IMR-90 (cell line): ENCODE results near the gene F3. TPM values are rescaled to one million over a fixed set of nuclear protein-coding genes. Genes with fewer than 3 reads are reported as not detected.

Experiments
- ATAC-seq: fragments of 200-7000 bp; cut with Tn5 transposase; 2 replicates; pipeline ENCODE4 v1.9.1; 2020; ENCODE audit warnings: low read depth, mild to moderate bottlenecking, moderate library complexity
- BruUV-seq: library from RNA; stranded (reverse); fragments of 400-500 nt; replicated peaks from 2 replicates; lab custom pipeline; 2021; lab: Mats Ljungman, UMichigan
- CTCF ChIA-PET: fragments of 300-600 bp; formaldehyde crosslinking; extraction: SDS; loops from one replicate; lab custom pipeline; 2021; ENCODE audit warnings: antibody characterized with exemption; lab: Yijun Ruan, JAX
- POLR2A ChIA-PET: fragments of 300-600 bp; sonication (Branson Sonifier 250); formaldehyde crosslinking; loops from one replicate; lab custom pipeline; 2022; ENCODE audit warnings: antibody characterized with exemption; ENCODE audit not compliant: unreplicated experiment; lab: Charles Lee
- DNase-seq: peaks from one replicate; pipeline ENCODE4 v3.0.0; 2013
- H2AFZ ChIP-seq: replicated peaks from 2 replicates; pipeline ENCODE3; 2013; ENCODE audit warnings: low read length, mild to moderate bottlenecking; ENCODE audit not compliant: poor library complexity
- H2AK5ac ChIP-seq: 2 replicates; pipeline ENCODE4 v1.6.1; 2013; ENCODE audit warnings: low read depth, low read length, inconsistent platforms
- H2AK9ac ChIP-seq: replicated peaks from 2 replicates; pipeline ENCODE3; 2013; ENCODE audit warnings: mild to moderate bottlenecking, low read depth, low read length, moderate library complexity; ENCODE audit not compliant: poor library complexity
- H2BK120ac ChIP-seq: 2 replicates; pipeline ENCODE4 v1.6.1; 2013; ENCODE audit warnings: low read depth, low read length, inconsistent platforms
- H2BK15ac ChIP-seq: 3 replicates; pipeline ENCODE4 v1.6.1; 2013; ENCODE audit warnings: low read depth, low read length, inconsistent platforms
- H2BK20ac ChIP-seq: 2 replicates; pipeline ENCODE4 v1.6.1; 2013; ENCODE audit warnings: low read depth, mild to moderate bottlenecking, inconsistent platforms, low read length, moderate library complexity
- H2BK5ac ChIP-seq: 2 replicates; pipeline ENCODE4 v1.6.1; 2013; ENCODE audit warnings: mild to moderate bottlenecking, low read depth, low read length, inconsistent platforms; ENCODE audit not compliant: poor library complexity, severe bottlenecking
- H3K14ac ChIP-seq: replicated peaks from 2 replicates; pipeline ENCODE4 v1.6.1; 2013; ENCODE audit warnings: low read depth, low read length, inconsistent platforms
- H3K18ac ChIP-seq: 2 replicates; pipeline ENCODE4 v1.6.1; 2013; ENCODE audit warnings: low read depth, low read length, control low read depth
- H3K23ac ChIP-seq: 2 replicates; pipeline ENCODE4 v1.6.1; 2013; ENCODE audit warnings: low read depth, low read length, inconsistent platforms
- H3K27ac ChIP-seq: 2 replicates; pipeline ENCODE4 v1.5.1; 2013; ENCODE audit warnings: mild to moderate bottlenecking, control low read depth, low read length; ENCODE audit not compliant: insufficient read depth
- H3K27me3 ChIP-seq: 2 replicates; pipeline ENCODE4 v1.6.1; 2013; ENCODE audit warnings: low read length; ENCODE audit not compliant: control insufficient read depth, insufficient read depth
- H3K36me3 ChIP-seq: 2 replicates; pipeline ENCODE4 v1.6.1; 2013; ENCODE audit warnings: low read length, mixed read lengths; ENCODE audit not compliant: control insufficient read depth, insufficient read depth
- H3K4ac ChIP-seq: 2 replicates; pipeline ENCODE4 v1.6.1; 2013; ENCODE audit warnings: low read depth, low read length, inconsistent platforms
- H3K4me1 ChIP-seq: 2 replicates; pipeline ENCODE4 v1.6.1; 2013; ENCODE audit warnings: low read length, mixed read lengths; ENCODE audit not compliant: control insufficient read depth, insufficient read depth
- H3K4me2 ChIP-seq: 2 replicates; pipeline ENCODE4 v1.6.1; 2013; ENCODE audit warnings: low read depth, mild to moderate bottlenecking, control low read depth, low read length, moderate library complexity
- H3K4me3 ChIP-seq: 2 replicates; pipeline ENCODE4 v1.5.1; 2013; ENCODE audit warnings: low read depth, mild to moderate bottlenecking, control low read depth, low read length, moderate library complexity; ENCODE audit not compliant: insufficient read depth
- H3K56ac ChIP-seq: 2 replicates; pipeline ENCODE4 v1.6.1; 2013; ENCODE audit warnings: low read length, inconsistent platforms; ENCODE audit not compliant: insufficient read depth; ENCODE audit errors: extremely low read depth
- H3K79me1 ChIP-seq, 2 experiments: 2 replicates each; pipeline ENCODE4 v1.6.1; 2013; ENCODE audit warnings: low read length in 2 of 2, inconsistent platforms in 1 of 2, low read depth in 1 of 2
- H3K9ac ChIP-seq: 2 replicates; pipeline ENCODE4 v1.6.1; 2013; ENCODE audit warnings: low read depth, low read length, control low read depth
- H3K9me1 ChIP-seq: 2 replicates; pipeline ENCODE4 v1.6.1; 2013; ENCODE audit warnings: low read length, inconsistent platforms; ENCODE audit not compliant: insufficient read depth
- H3K9me3 ChIP-seq: 2 replicates; pipeline ENCODE4 v1.6.1; 2013; ENCODE audit warnings: low read length; ENCODE audit not compliant: control insufficient read depth, insufficient read depth
- H4K20me1 ChIP-seq: 2 replicates; pipeline ENCODE4 v1.6.1; 2013; ENCODE audit warnings: low read length, inconsistent platforms; ENCODE audit not compliant: insufficient read depth
- H4K5ac ChIP-seq: 2 replicates; pipeline ENCODE4 v1.6.1; 2013; ENCODE audit warnings: mild to moderate bottlenecking, low read depth, low read length, control low read depth
- H4K8ac ChIP-seq, 2 experiments: 2 replicates each; pipeline ENCODE4 v1.6.1; 2013; ENCODE audit warnings: low read depth in 2 of 2, low read length in 2 of 2, control low read depth in 1 of 2, inconsistent platforms in 1 of 2
- H4K91ac ChIP-seq: 2 replicates; pipeline ENCODE4 v1.6.1; 2013; ENCODE audit warnings: low read depth, low read length, inconsistent platforms; ENCODE audit not compliant: insufficient read depth
- BHLHE40 ChIP-seq: fragments of 150-350 bp; IDR thresholded peaks from 2 replicates; pipeline ENCODE4 v1.6.1; 2016; ENCODE audit warnings: mild to moderate bottlenecking, low read depth, low read length
- CEBPB ChIP-seq: IDR thresholded peaks from 2 replicates; pipeline ENCODE4 v1.6.1; 2012; ENCODE audit warnings: low read depth, low read length, improper control_type of control experiment
- CHD1 ChIP-seq: IDR thresholded peaks from 2 replicates; pipeline ENCODE4 v1.6.1; 2012; ENCODE audit warnings: low read depth, low read length, improper control_type of control experiment
- CTCF ChIP-seq: conservative IDR thresholded peaks from 2 replicates; pipeline ENCODE4 v1.5.1; 2012; ENCODE audit warnings: mild to moderate bottlenecking, low read depth, low read length, improper control_type of control experiment
- ELK1 ChIP-seq: fragments of 150-350 bp; IDR thresholded peaks from 2 replicates; pipeline ENCODE4 v1.6.1; 2016; ENCODE audit warnings: low read depth, mild to moderate bottlenecking, low read length, moderate library complexity, borderline replicate concordance
- FOS ChIP-seq: fragments of 150-350 bp; IDR thresholded peaks from 2 replicates; pipeline ENCODE4 v1.6.1; 2016; ENCODE audit warnings: low read depth, low read length
- MAFK ChIP-seq: IDR thresholded peaks from 2 replicates; pipeline ENCODE4 v1.6.1; 2012; ENCODE audit warnings: low read depth, low read length, improper control_type of control experiment
- MAZ ChIP-seq: IDR thresholded peaks from 2 replicates; pipeline ENCODE4 v1.6.1; 2012; ENCODE audit warnings: low read depth, mild to moderate bottlenecking, low read length, improper control_type of control experiment, moderate library complexity, borderline replicate concordance
- MXI1 ChIP-seq: IDR thresholded peaks from 2 replicates; pipeline ENCODE4 v1.6.1; 2012; ENCODE audit warnings: low read depth, mild to moderate bottlenecking, low read length, moderate library complexity, borderline replicate concordance
- NFE2L2 ChIP-seq: fragments of 150-350 bp; IDR thresholded peaks from 2 replicates; pipeline ENCODE4 v1.6.1; 2016; ENCODE audit warnings: low read depth, mild to moderate bottlenecking, low read length
- POLR2A ChIP-seq: IDR thresholded peaks from 2 replicates; pipeline ENCODE4 v1.6.1; 2012; ENCODE audit warnings: mild to moderate bottlenecking, low read depth, low read length
- RAD21 ChIP-seq: IDR thresholded peaks from 2 replicates; pipeline ENCODE4 v1.6.1; 2012; ENCODE audit warnings: low read length, improper control_type of control experiment
- RCOR1 ChIP-seq: IDR thresholded peaks from 2 replicates; pipeline ENCODE4 v1.6.1; 2012; ENCODE audit warnings: mild to moderate bottlenecking, low read length, improper control_type of control experiment; ENCODE audit not compliant: insufficient replicate concordance
- RFX5 ChIP-seq: IDR thresholded peaks from 2 replicates; pipeline ENCODE4 v1.8.0; 2012; ENCODE audit warnings: low read depth, mild to moderate bottlenecking, low read length, moderate library complexity
- SMC3 ChIP-seq: fragments of 150-350 bp; IDR thresholded peaks from 2 replicates; pipeline ENCODE4 v1.6.1; 2016; ENCODE audit warnings: low read depth, mild to moderate bottlenecking, antibody characterized with exemption, low read length, moderate library complexity
- USF2 ChIP-seq: fragments of 150-350 bp; IDR thresholded peaks from 2 replicates; pipeline ENCODE4 v1.6.1; 2017; ENCODE audit warnings: mild to moderate bottlenecking, antibody characterized with exemption, low read length, low read depth
- WGBS, 2 experiments: methylation state at CpG; one replicate each; pipeline versions ENCODE4 v1.1.5 to v1.1.7; 2013; ENCODE audit warnings: missing lambda C conversion rate in 2 of 2; ENCODE audit not compliant: insufficient read length in 1 of 2; ENCODE audit errors: extremely low coverage in 2 of 2; 5-methylcytosine and 5-hydroxymethylcytosine counted together
- dilution Hi-C: fragments of 300-500 bp; cut with HindIII; formaldehyde crosslinking; loops from one replicate; pipeline ENCODE4 v1.14.3; 2018; ENCODE audit warnings: low sequenced_read_pairs; ENCODE audit not compliant: unreplicated experiment
- in situ Hi-C: fragments of 300-500 bp; cut with MboI; formaldehyde crosslinking; loops from 3 replicates; pipeline ENCODE4 v1.14.3; 2019; ENCODE audit warnings: low sequenced_read_pairs, inconsistent platforms, mixed read lengths
- intact Hi-C: fragments of 100-400 bp; cut with micrococcal nuclease; formaldehyde crosslinking; loops from 2 replicates; pipeline ENCODE4 v1.10.0; 2022
- polyA plus RNA-seq, 3 experiments: library from polyadenylated mRNA; depleted of rRNA; stranded (reverse); fragments of >200 nt; gene quantifications; 2 replicates each; pipeline ENCODE4 v1.2.3, GENCODE V29; 2012; ENCODE audit warnings: low replicate concordance in 1 of 3
- total RNA-seq: library from RNA; depleted of rRNA; stranded (reverse); fragments of >200 nt; gene quantifications from 2 replicates; pipeline ENCODE4 v1.2.3, GENCODE V29; 2012

Gene F3
- total and polyA plus RNA-seq, 2 of the 4 experiments (the other 2 are of a cell fraction) = 75.6 to 126 TPM

GRCh38 chr1:94552071-94552586, 10.6 kb upstream of the F3 start:
- H3K9ac ChIP-seq = no peak overlapping the region
- H3K4ac ChIP-seq = peak overlapping the region; percentile 52; the same call in 1 of the 2 replicates
- H3K79me1 ChIP-seq = peaks cover 0 to 2% of the 10 kb centered on the region in 2 experiments; a peak in 1 of 4 replicates
- intact Hi-C loops (no loop called here), in situ Hi-C loops (no loop called here), dilution Hi-C loops (no loop called here)
- DNase-seq (peak; percentile 44), ATAC-seq (no peak)
- no peak overlapping the region for H2AFZ ChIP-seq
- BruUV-seq = no TSS peak
- no peak overlapping the region for H4K8ac ChIP-seq
- no peaks in the 10 kb centered on the region for H3K27me3 ChIP-seq
- WGBS, 2 experiments = no CpG with 5 or more reads among the region's 8 CpGs
- H2BK120ac ChIP-seq = peak overlapping the region; percentile 70; the same call in 1 of the 2 replicates
- no peak overlapping the region for H3K23ac ChIP-seq
- no peak overlapping the region; the same call in 1 of the 2 replicates for H3K27ac ChIP-seq
- no peaks in the 10 kb centered on the region for H3K9me3 ChIP-seq
- H4K91ac ChIP-seq = peak overlapping the region; percentile 25
- TF ChIP-seq CHD1 = no peak
- no peak for TF ChIP-seq MAZ
- TF ChIP-seq ELK1 = no peak
- no peak for TF ChIP-seq BHLHE40
- TF ChIP-seq POLR2A = no peak
- TF ChIP-seq MAFK = no peak
- no peak for TF ChIP-seq RAD21
- no peak for TF ChIP-seq NFE2L2
- TF ChIP-seq RFX5 = no peak
- no peak for TF ChIP-seq FOS
- no peak for TF ChIP-seq MXI1
- TF ChIP-seq CEBPB = no peak
- TF ChIP-seq SMC3 = no peak
- TF ChIP-seq CTCF = no peak
- TF ChIP-seq RCOR1 = no peak
- TF ChIP-seq USF2 = no peak
- peak overlapping the region; percentile 68 for H2AK5ac ChIP-seq
- peaks cover 27% of the 10 kb centered on the region for H3K4me1 ChIP-seq
- no peaks in the 10 kb centered on the region for H4K20me1 ChIP-seq
- peaks cover 23% of the 10 kb centered on the region for H3K9me1 ChIP-seq
- peak overlapping the region; percentile 16; the same call in 1 of the 2 replicates for H3K18ac ChIP-seq
- no peak overlapping the region for H4K5ac ChIP-seq
- H3K56ac ChIP-seq = no peak overlapping the region
- peak overlapping the region; percentile 82; the same call in 2 of the 3 replicates for H2BK15ac ChIP-seq
- H3K36me3 ChIP-seq = no peaks in the 10 kb centered on the region
- H2BK20ac ChIP-seq = peak overlapping the region; percentile 39
- CTCF ChIA-PET = no interaction called here
- POLR2A ChIA-PET = interaction anchor here (0.7 kb wide), 1 partner anchor 10 kb away, joined by 3 read pairs; the partner anchor contains the start of gene F3
- no peak overlapping the region for H2BK5ac ChIP-seq
- no peak overlapping the region for H3K4me3 ChIP-seq
- no peak overlapping the region for H3K4me2 ChIP-seq
- peak overlapping the region; percentile 46 for H2AK9ac ChIP-seq
- H3K14ac ChIP-seq = peak overlapping the region; percentile 33
